ENCODE data around the gene FBXL3. TPM values are rescaled to one million over a fixed set of nuclear protein-coding genes. Genes with fewer than 3 reads are reported as not detected.

The FBXL3 gene
- total RNA-seq, 1 experiment from 2014 or later = 16.7 TPM

GRCh38 chr13:77001540-77001939 lies 25.4 kb downstream of the FBXL3 start:
- Histone ChIP-seq H2BK120ac (ENCODE audit: low read depth, low read length, poor library complexity, severe bottlenecking) (no peak overlapping the region), H2BK12ac (ENCODE audit: insufficient read length, low read depth, low read length) (no peak overlapping the region), H3K18ac (ENCODE audit: insufficient read length, low read depth, low read length) (no peak overlapping the region), H4K20me1 (ENCODE audit: control insufficient read depth, insufficient read depth, insufficient read length) (no peaks in the 10 kb centered on the region), H2BK15ac (ENCODE audit: low read depth, low read length) (no peak overlapping the region), H3K79me2 (ENCODE audit: insufficient read depth, low read length) (no peaks in the 10 kb centered on the region), H3K4me2 (ENCODE audit: insufficient read depth, insufficient read length, low read length) (no peak overlapping the region), H3K27me3 (ENCODE audit: insufficient read depth, low read length) (no peaks in the 10 kb centered on the region), H3K79me1 (ENCODE audit: insufficient read depth, low read depth, low read length, poor library complexity, severe bottlenecking) (no peaks in the 10 kb centered on the region), H3K4me1 (ENCODE audit: insufficient read depth, low read length) (no peaks in the 10 kb centered on the region), H3T11ph (ENCODE audit: low read length) (no peak overlapping the region), H3K4ac (ENCODE audit: low read depth, low read length) (no peak overlapping the region), H3K27ac (ENCODE audit: insufficient read length, low read depth, low read length) (no peak overlapping the region), H3K9ac (ENCODE audit: extremely low read depth, insufficient read length, low read length) (no peak overlapping the region), H4K91ac (ENCODE audit: insufficient read length, low read depth, low read length) (no peak overlapping the region), H4K5ac (ENCODE audit: insufficient read length, low read depth, low read length) (no peak overlapping the region), H4K8ac (replicated peaks; ENCODE audit: insufficient read length, low read depth, low read length) (no peak overlapping the region), H2AK5ac (ENCODE audit: insufficient read length, low read length) (no peak overlapping the region), H3K23ac (ENCODE audit: insufficient read length, low read depth, low read length) (no peak overlapping the region), H3K23me2 (ENCODE audit: insufficient read length, low read depth, low read length, poor library complexity, severe bottlenecking) (no peaks in the 10 kb centered on the region), H3K9me3 (ENCODE audit: control insufficient read depth, low read depth, low read length) (no peaks in the 10 kb centered on the region), H2AFZ (ENCODE audit: low read length) (no peak overlapping the region), H2BK5ac (ENCODE audit: insufficient read length, low read length) (no peak overlapping the region), H2BK20ac (ENCODE audit: low read depth, low read length, poor library complexity, severe bottlenecking) (no peak overlapping the region), H3K14ac (ENCODE audit: insufficient read depth, low read length) (no peak overlapping the region), H3K56ac (ENCODE audit: insufficient read length, low read depth, low read length) (no peak overlapping the region)
- H3K36me3 Mint-ChIP-seq (ENCODE audit: insufficient read depth in 1 of 3, low read depth in 3 of 3) = peaks cover 2 to 33% (median 28%) of the 10 kb centered on the region in 3 experiments; a peak in 5 of 7 replicates
- WGBS (ENCODE audit: extremely low coverage, insufficient read length, low lambda C conversion rate) = no CpG with 5 or more reads among the region's 4 CpGs
- no peaks in the 10 kb centered on the region for H3K9me3 Mint-ChIP-seq
- H3K27me3 Mint-ChIP-seq (ENCODE audit: low read depth) = no peaks in the 10 kb centered on the region
- no peak for DNase-seq
- no peak overlapping the region for H3K4me3 Mint-ChIP-seq
- no peak for TF ChIP-seq CTCF (conservative IDR thresholded peaks at IDR 0.05)
- peak overlapping the region in 1 of 3 experiments; percentile 54; a peak in 1 of 7 replicates for H3K27ac Mint-ChIP-seq
- no peaks in the 10 kb centered on the region for H3K4me1 Mint-ChIP-seq

All from H9 (cell line).